ENCODE measurements around the gene TRPV5. TPM values are rescaled to one million over a fixed set of nuclear protein-coding genes. Genes with fewer than 3 reads are reported as not detected.

Gene TRPV5
- total RNA-seq, 1 donor from 2014 or later, result 0.31 TPM

- DNase-seq, result no peak
Observed at GRCh38 chr7:142885311-142886230, 48.0 kb downstream of the TRPV5 start, which contains the start of gene TRPV6. Gene TRPV6, minus strand, starts transcription at chr7:142885745.

DNA sequence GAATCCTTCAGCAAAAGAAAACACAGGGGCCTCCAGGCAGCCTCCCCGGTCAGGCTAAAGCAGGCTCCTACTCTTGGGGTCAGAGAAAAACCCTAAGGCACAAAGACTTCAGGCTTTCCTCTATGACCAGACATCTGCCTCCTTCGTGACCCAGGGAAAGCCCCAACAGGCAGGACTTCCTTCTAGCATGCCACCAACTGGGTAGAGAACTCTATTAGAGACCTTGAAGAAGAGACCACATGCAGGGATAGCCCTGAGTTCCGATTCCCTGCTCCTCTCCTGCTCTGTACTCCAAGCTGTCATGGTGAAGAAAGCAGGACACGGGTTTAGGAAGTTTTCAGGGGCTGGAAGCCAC is 49.3 kb downstream of the TRPV5 start:
- no peak for DNase-seq

DNA sequence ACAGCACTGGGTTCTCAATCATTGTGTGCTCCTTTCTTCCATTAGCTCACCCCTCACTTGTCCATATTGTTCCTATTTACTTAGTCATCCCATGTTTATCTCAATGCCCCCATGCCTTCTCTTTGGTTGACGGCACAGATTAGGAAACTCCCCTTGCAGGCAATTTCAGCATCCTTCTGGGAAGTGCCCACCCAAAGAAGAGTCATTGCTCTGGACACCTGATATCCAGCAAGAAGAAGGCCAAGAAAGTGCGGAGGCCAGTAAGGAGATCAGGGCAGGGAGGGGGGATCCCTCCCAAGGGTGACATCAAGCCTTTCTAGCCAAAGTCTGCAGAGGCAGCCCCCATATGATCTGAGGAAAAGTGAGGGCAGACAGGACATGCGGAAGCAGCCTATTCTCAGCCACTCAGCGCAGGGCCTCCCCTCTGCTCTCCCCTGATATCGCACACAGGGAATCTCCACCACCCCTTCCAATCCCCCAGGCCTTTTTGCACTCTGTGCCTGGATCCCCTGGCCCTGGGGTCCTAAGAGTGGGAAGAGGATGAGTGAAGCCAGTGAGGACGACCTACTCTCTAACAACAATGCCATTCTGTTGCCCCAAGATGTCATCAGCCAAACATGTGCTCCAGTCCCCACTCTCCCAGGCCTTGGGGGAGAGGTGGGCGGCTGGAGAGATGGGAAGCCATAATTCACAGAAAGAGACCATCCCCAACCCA is 49.8 kb downstream of the TRPV5 start:
- no peak for DNase-seq

- no peak for DNase-seq
Observed at GRCh38 chr7:142883145-142883544, 50.4 kb downstream of the TRPV5 start.

DNA sequence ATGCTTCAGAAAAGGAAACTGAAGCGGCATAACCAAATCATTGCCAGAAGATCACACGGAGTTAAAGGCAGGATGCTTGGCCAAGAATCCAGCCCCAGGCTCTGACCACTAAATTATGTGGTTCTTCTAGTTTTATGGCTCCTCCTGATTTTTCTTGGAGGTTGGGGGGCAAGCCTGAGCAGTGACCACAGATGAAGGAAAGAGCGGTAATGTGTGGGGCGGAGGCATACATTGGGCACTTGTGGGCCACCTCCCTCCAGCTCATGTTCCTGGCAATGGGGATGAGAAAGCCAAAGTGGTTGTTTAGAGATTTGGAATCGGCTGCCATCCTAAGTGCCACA is 51.2 kb downstream of the TRPV5 start:
- no peak for DNase-seq

GRCh38 chr7:142881586-142882337 is 51.8 kb downstream of the TRPV5 start:
- DNase-seq, result no peak

DNA sequence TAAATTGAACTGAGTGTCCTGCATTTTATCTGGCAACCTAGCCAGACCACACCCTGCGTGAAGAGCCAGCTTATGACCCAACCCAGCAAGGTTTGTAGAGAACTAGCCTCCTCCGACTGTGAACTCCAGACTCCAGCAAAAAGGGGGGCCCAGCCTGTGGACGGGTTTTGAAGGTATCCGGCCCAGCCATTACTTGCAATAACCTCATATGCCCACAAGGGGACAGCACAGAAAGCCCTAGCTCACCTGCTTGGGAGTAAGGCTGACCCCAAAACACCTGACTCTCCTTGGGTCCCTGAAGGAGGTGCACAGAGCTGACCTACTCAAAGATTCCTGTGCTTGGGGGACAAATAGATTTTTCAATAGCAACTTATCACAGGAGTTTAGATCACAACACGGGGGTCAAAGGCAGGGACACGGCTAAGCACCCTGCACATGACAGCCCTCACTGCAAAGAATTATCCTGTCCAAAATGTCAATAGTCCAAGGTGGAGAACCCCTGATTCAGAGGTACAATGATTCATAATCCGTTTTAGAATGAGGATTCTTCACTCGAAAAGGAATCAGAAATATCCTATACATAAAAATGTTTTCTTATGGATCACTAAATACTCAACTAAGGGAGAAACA is 52.6 kb downstream of the TRPV5 start:
- DNase-seq, result no peak

DNA sequence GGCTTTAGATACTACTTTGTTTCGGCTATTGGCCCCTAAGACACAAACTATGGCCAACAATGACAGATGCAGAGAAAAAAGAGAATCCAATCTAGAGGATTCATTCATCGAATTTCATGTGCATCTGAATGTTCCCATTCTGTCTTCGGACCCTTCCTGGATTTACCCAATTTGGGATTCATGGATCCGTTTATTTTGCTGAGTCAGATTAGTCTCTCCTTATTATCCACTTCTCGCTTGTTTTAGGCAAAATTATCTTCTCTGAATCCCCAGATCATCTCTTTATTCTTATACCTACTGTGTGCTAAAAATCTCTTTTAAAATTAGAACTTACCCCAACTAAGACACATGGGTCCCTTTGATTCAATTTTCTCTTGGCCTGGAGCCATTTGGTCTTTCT is 54.5 kb downstream of the TRPV5 start:
- DNase-seq, result no peak

DNA sequence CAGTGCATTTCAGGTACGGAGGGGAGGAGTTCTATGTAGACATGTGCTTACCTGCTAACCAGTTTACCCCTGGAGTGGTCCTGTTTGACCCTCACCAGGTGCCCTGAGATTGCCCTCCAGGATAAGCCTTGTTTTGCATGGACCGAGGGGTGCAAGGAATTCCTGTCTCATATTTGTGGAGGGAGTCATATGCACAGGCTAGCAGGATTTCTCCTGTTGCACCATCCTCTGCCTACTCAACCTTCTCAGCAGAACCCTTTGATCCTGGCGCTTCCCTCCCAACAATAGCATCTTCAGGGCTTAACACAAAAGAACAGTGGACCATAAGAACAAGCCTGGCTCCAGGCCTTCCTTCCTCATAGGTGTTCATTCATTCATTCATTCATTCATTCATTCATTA is 55.2 kb downstream of the TRPV5 start:
- DNase-seq, result no peak

GRCh38 chr7:142876991-142877910 is 56.3 kb downstream of the TRPV5 start:
- no peak for DNase-seq

GRCh38 chr7:142876236-142876960 is 57.1 kb downstream of the TRPV5 start:
- DNase-seq, result no peak

GRCh38 chr7:142875456-142875855 is 58.1 kb downstream of the TRPV5 start:
- DNase-seq, result no peak

GRCh38 chr7:142874837-142875236 is 58.7 kb downstream of the TRPV5 start:
- DNase-seq, result no peak

GRCh38 chr7:142874409-142874808 is 59.1 kb downstream of the TRPV5 start:
- DNase-seq, result no peak

GRCh38 chr7:142873871-142874270 is 59.7 kb downstream of the TRPV5 start:
- DNase-seq, result no peak

GRCh38 chr7:142873281-142873784 is 60.2 kb downstream of the TRPV5 start:
- DNase-seq, result no peak

DNA sequence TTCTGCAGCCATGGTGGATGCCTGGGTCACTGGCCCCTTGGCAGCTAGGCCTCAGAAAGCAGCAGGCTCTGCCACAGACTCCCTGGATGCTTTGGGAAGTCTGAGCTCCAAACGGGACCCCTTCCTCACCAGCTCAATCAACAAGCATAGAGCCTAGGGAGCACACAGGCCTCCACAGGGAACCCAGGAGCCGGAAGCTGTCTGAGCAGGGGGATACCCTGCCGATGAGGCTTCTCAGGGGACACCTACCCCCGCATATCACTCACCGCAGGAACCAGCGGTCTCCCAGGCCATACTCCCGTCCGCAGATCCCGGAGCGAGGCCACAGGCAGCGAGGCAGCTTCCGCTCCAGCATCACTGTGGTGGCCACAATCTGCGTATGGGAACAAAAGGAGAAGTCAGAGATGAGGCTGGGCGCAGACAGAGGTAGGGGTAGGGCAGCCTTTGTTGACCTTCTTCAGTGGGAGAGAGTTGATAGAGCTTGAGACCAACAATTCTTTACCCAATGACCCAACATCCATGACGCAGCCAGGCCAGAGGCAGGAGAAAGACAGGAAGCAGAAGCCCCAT is 61.4 kb downstream of the TRPV5 start:
- no peak for DNase-seq

- no peak for DNase-seq
Observed at GRCh38 chr7:142871260-142872105, 62.1 kb downstream of the TRPV5 start.
